B cell (primary cell): ENCODE results near the gene CACNA2D3. TPM values are rescaled to one million over a fixed set of nuclear protein-coding genes. Genes with fewer than 3 reads are reported as not detected.

Experiments
- ATAC-seq: fragments of 200-7000 bp; cut with Tn5 transposase; one replicate; pipeline ENCODE4 v1.10.0; 2021; ENCODE audit warnings: low read depth, mild to moderate bottlenecking, moderate number of reproducible peaks, moderate library complexity
- CTCF ChIA-PET: fragments of 350-600 bp; sonication (Branson Sonifier 250); formaldehyde crosslinking; loops from one replicate; lab custom pipeline; 2021; ENCODE audit warnings: antibody characterized with exemption, inconsistent platforms; lab: Charles Lee
- POLR2A ChIA-PET: fragments of 350-600 bp; sonication (Branson Sonifier 250); formaldehyde crosslinking; loops from one replicate; lab custom pipeline; 2021; ENCODE audit warnings: antibody characterized with exemption; lab: Charles Lee
- DNase-seq: peaks from one replicate; pipeline ENCODE4 v3.0.0; 2013
- H2AFZ ChIP-seq: 2 replicates; pipeline ENCODE4 v1.6.1; 2012; ENCODE audit warnings: mild to moderate bottlenecking, low read depth, low read length; ENCODE audit not compliant: insufficient read depth, poor library complexity, severe bottlenecking
- H3K27ac ChIP-seq, 2 donors: 1 replicate in 1 of 2; 2 replicates in 1 of 2; pipeline ENCODE4 v1.5.1; 2012 to 2013; ENCODE audit warnings: low read length in 2 of 2, mild to moderate bottlenecking in 2 of 2, moderate library complexity in 1 of 2
- H3K27me3 ChIP-seq, 4 experiments: fragments of 200-600 bp in 1 of 4; sonication (generic) in 1 of 4; replicated peaks in 1 of 4; 1 replicate in 2 of 4; 2 replicates in 2 of 4; pipeline versions ENCODE4 v1.6.1 to v1.7.0; 2013 to 2016; ENCODE audit warnings: low read length in 3 of 4, mild to moderate bottlenecking in 2 of 4, mixed read lengths in 1 of 4, moderate library complexity in 1 of 4; ENCODE audit not compliant: insufficient read depth in 4 of 4, control insufficient read depth in 3 of 4; ENCODE audit errors: control extremely low read depth in 1 of 4
- H3K36me3 ChIP-seq, 2 experiments: replicated peaks in 1 of 2; 1 replicate in 1 of 2; 2 replicates in 1 of 2; pipeline versions ENCODE4 v1.6.1 to v1.7.1; 2013; ENCODE audit warnings: low read length in 1 of 2; ENCODE audit not compliant: insufficient read depth in 2 of 2, control insufficient read depth in 1 of 2; ENCODE audit errors: control extremely low read depth in 1 of 2, extremely low read depth in 1 of 2
- H3K4me1 ChIP-seq, 2 donors: fragments of 200-600 bp in 1 of 2; sonication (generic) in 1 of 2; 1 replicate in 1 of 2; 2 replicates in 1 of 2; pipeline versions ENCODE4 v1.5.1 to v1.6.1; 2013 to 2017; ENCODE audit warnings: low read length in 2 of 2; ENCODE audit not compliant: control insufficient read depth in 2 of 2, insufficient read depth in 2 of 2
- H3K4me2 ChIP-seq: replicated peaks from 2 replicates; pipeline ENCODE3; 2012; ENCODE audit warnings: mild to moderate bottlenecking, low read depth, low read length; ENCODE audit not compliant: poor library complexity, severe bottlenecking
- H3K4me3 ChIP-seq, 5 experiments: fragments of 200-600 bp in 1 of 5; sonication (generic) in 1 of 5; 1 replicate in 3 of 5; 2 replicates in 2 of 5; pipeline versions ENCODE4 v1.5.1 to v1.7.0; 2011 to 2016; ENCODE audit warnings: low read length in 4 of 5, mild to moderate bottlenecking in 4 of 5, low read depth in 2 of 5, control low read depth in 1 of 5, moderate library complexity in 1 of 5; ENCODE audit not compliant: insufficient read depth in 1 of 5; ENCODE audit errors: control extremely low read depth in 1 of 5, extremely low read depth in 1 of 5
- H3K79me2 ChIP-seq: fragments of 200-600 bp; sonication (generic); one replicate; pipeline ENCODE4 v1.6.0; 2016; ENCODE audit warnings: low read length; ENCODE audit not compliant: control insufficient read depth, insufficient read depth
- H3K9ac ChIP-seq: fragments of 200-600 bp; sonication (generic); 2 replicates; pipeline ENCODE4 v1.6.1; 2017; ENCODE audit warnings: mild to moderate bottlenecking, low read length, moderate library complexity
- H3K9me3 ChIP-seq, 3 donors: one replicate each; pipeline versions ENCODE4 v1.6.1 to v1.7.1; 2013; ENCODE audit warnings: low read length in 2 of 3; ENCODE audit not compliant: control insufficient read depth in 2 of 3, insufficient read depth in 1 of 3; ENCODE audit errors: control extremely low read depth in 1 of 3
- H4K20me1 ChIP-seq: 2 replicates; pipeline ENCODE4 v1.6.0; 2012; ENCODE audit warnings: mild to moderate bottlenecking, low read length; ENCODE audit not compliant: insufficient read depth, control insufficient read depth, poor library complexity, severe bottlenecking
- H3K27ac Mint-ChIP-seq: one replicate; pipeline ENCODE4 v1.8.0; 2021; ENCODE audit warnings: mixed read lengths
- H3K27me3 Mint-ChIP-seq: one replicate; pipeline ENCODE4 v1.8.0; 2021; ENCODE audit warnings: mixed read lengths
- H3K4me1 Mint-ChIP-seq: one replicate; pipeline ENCODE4 v1.8.0; 2021; ENCODE audit warnings: mixed read lengths
- H3K4me3 Mint-ChIP-seq: one replicate; pipeline ENCODE4 v1.8.0; 2021; ENCODE audit warnings: mixed read lengths
- H3K9me3 Mint-ChIP-seq: one replicate; pipeline ENCODE4 v1.8.0; 2022; ENCODE audit warnings: mixed read lengths; ENCODE audit not compliant: insufficient read depth
- CTCF ChIP-seq: fragments of 200-600 bp; IDR thresholded peaks from one replicate; pipeline ENCODE4 v1.8.0; 2022; ENCODE audit warnings: antibody characterized with exemption, mild to moderate bottlenecking
- EZH2 ChIP-seq: IDR thresholded peaks from 2 replicates; pipeline ENCODE4 v1.6.1; 2012; ENCODE audit warnings: borderline replicate concordance, low read depth, mild to moderate bottlenecking, moderate library complexity, low read length; ENCODE audit not compliant: insufficient read depth, poor library complexity, severe bottlenecking
- WGBS: methylation state at CpG from one replicate; pipeline ENCODE4 v1.1.5; 2013; ENCODE audit warnings: missing lambda C conversion rate; ENCODE audit not compliant: insufficient coverage; 5-methylcytosine and 5-hydroxymethylcytosine counted together
- intact Hi-C: fragments of 100-400 bp; cut with micrococcal nuclease; formaldehyde crosslinking; loops from one replicate; pipeline ENCODE4 v1.10.0; 2022
- polyA plus RNA-seq: library from polyadenylated mRNA; depleted of rRNA; stranded (reverse); fragments of >200 nt; gene quantifications from 2 replicates; pipeline ENCODE4 v1.2.3, GENCODE V29; 2012
- total RNA-seq, 2 donors: library from RNA; stranded (reverse); fragments of 120-200 nt in 1 of 2; gene quantifications; 1 replicate in 1 of 2; 2 replicates in 1 of 2; pipeline versions ENCODE4 v1.2.3 to v1.2.4, GENCODE V29; 2013 to 2022

The CACNA2D3 gene
- total and polyA plus RNA-seq, 2 donors (not counting 1 experiment from before 2014, with no cell fraction given), result not detected

GRCh38 chr3:54764911-54765310, 642.6 kb downstream of the CACNA2D3 start:
- no peaks in the 10 kb centered on the region for H3K79me2 ChIP-seq
- no peaks in the 10 kb centered on the region for H3K36me3 ChIP-seq
- no peaks in the 10 kb centered on the region for H3K27me3 ChIP-seq
- no peak for DNase-seq
- no peak for ATAC-seq
- ChIA-PET POLR2A (no interaction called here), CTCF (no interaction called here)
- H3K4me1 ChIP-seq, result no peaks in the 10 kb centered on the region
- no peaks in the 10 kb centered on the region for H3K9me3 Mint-ChIP-seq
- H3K27me3 Mint-ChIP-seq, result no peaks in the 10 kb centered on the region
- H3K4me3 ChIP-seq, result no peak overlapping the region
- H3K27ac Mint-ChIP-seq, result no peak overlapping the region
- TF ChIP-seq EZH2, result no peak
- TF ChIP-seq CTCF, result no peak
- no peaks in the 10 kb centered on the region for H4K20me1 ChIP-seq
- no peaks in the 10 kb centered on the region for H3K4me1 Mint-ChIP-seq
- no peak overlapping the region for H2AFZ ChIP-seq
- no peak overlapping the region for H3K9ac ChIP-seq
- H3K9me3 ChIP-seq, result no peaks in the 10 kb centered on the region
- no peak overlapping the region for H3K4me3 Mint-ChIP-seq
- intact Hi-C loops, result no loop called here
- no peak overlapping the region for H3K27ac ChIP-seq
- no peak overlapping the region for H3K4me2 ChIP-seq

GRCh38 chr3:54771050-54771449, 648.7 kb downstream of the CACNA2D3 start:
- POLR2A ChIA-PET, result no interaction called here
- Histone ChIP-seq H2AFZ (no peak overlapping the region), H3K4me1 (no peaks in the 10 kb centered on the region), H3K9me3 (no peaks in the 10 kb centered on the region), H3K9ac (no peak overlapping the region), H3K4me3 (no peak overlapping the region), H3K36me3 (no peaks in the 10 kb centered on the region), H3K4me2 (no peak overlapping the region), H3K79me2 (no peaks in the 10 kb centered on the region), H3K27me3 (no peaks in the 10 kb centered on the region), H3K27ac (no peak overlapping the region), H4K20me1 (no peaks in the 10 kb centered on the region)
- WGBS, result 44% methylated on average over 1 of the region's 2 CpGs
- CTCF ChIA-PET, result no interaction called here
- intact Hi-C loops, result no loop called here
- no peaks in the 10 kb centered on the region for H3K27me3 Mint-ChIP-seq
- no peak overlapping the region for H3K4me3 Mint-ChIP-seq
- H3K9me3 Mint-ChIP-seq, result no peaks in the 10 kb centered on the region
- no peaks in the 10 kb centered on the region for H3K4me1 Mint-ChIP-seq
- TF ChIP-seq EZH2, result no peak
- no peak for TF ChIP-seq CTCF
- ATAC-seq (no peak), DNase-seq (no peak)
- no peak overlapping the region for H3K27ac Mint-ChIP-seq
